ENCODE measurements around the gene ITGB5.

GRCh38 chr3:124840331-124840730 is 46.8 kb downstream of the ITGB5 start:
- TF ChIP-seq CTCF (conservative IDR thresholded peaks at IDR 0.05; ENCODE audit: low read depth, low read length), result no peak
- TF ChIP-seq EZH2phosphoT487 (IDR thresholded peaks at IDR 0.05; ENCODE audit: borderline replicate concordance, low read length), result no peak
- no peak for TF ChIP-seq EZH2 (IDR thresholded peaks at IDR 0.05; ENCODE audit: low read length, unreplicated experiment)
